Naive thymus-derived CD8-positive, alpha-beta T cell (primary cell): ENCODE measurements around the gene CDH8. TPM values are rescaled to one million over a fixed set of nuclear protein-coding genes. Genes with fewer than 3 reads are reported as not detected.

ENCODE experiments used
- ATAC-seq, 2 donors: fragments of 150-1000 bp; cut with Tn5 transposase in 1 of 2; sonication (Bioruptor Pico), chemical (Tn5 transposase) in 1 of 2; 1 replicate in 1 of 2; 2 replicates in 1 of 2; pipeline ENCODE4 v1.10.0; 2021; ENCODE audit warnings: mild to moderate bottlenecking in 2 of 2, moderate library complexity in 2 of 2
- POLR2A ChIA-PET: fragments of 350-600 bp; sonication (Branson Sonifier 250); formaldehyde crosslinking; loops from one replicate; lab custom pipeline; 2021; ENCODE audit warnings: antibody characterized with exemption; lab: Charles Lee
- DNase-seq, 10 donors: peaks; one replicate each; pipeline versions ENCODE4 v3.0.0 to v3.0.0-alpha.2; 2020 to 2022
- H3K27ac Mint-ChIP-seq, 10 donors: one replicate each; pipeline ENCODE4 v1.8.0; 2020 to 2022; ENCODE audit warnings: mild to moderate bottlenecking in 10 of 10, mixed read lengths in 10 of 10, moderate library complexity in 4 of 10, inconsistent platforms in 1 of 10
- H3K27me3 Mint-ChIP-seq, 5 donors: one replicate each; pipeline ENCODE4 v1.8.0; 2021 to 2022; ENCODE audit warnings: mixed read lengths in 5 of 5
- H3K36me3 Mint-ChIP-seq, 3 donors: one replicate each; pipeline ENCODE4 v1.8.0; 2020 to 2022; ENCODE audit warnings: mixed read lengths in 3 of 3, mild to moderate bottlenecking in 2 of 3, inconsistent platforms in 1 of 3
- H3K4me1 Mint-ChIP-seq, 4 donors: one replicate each; pipeline ENCODE4 v1.8.0; 2021 to 2022; ENCODE audit warnings: mixed read lengths in 4 of 4
- H3K4me3 Mint-ChIP-seq, 10 donors: one replicate each; pipeline ENCODE4 v1.8.0; 2020 to 2022; ENCODE audit warnings: mild to moderate bottlenecking in 10 of 10, mixed read lengths in 10 of 10, moderate library complexity in 6 of 10, inconsistent platforms in 1 of 10
- H3K9me3 Mint-ChIP-seq, 9 donors: one replicate each; pipeline ENCODE4 v1.8.0; 2020 to 2022; ENCODE audit warnings: mixed read lengths in 9 of 9, mild to moderate bottlenecking in 3 of 9, inconsistent platforms in 1 of 9, moderate library complexity in 1 of 9
- polyA plus RNA-seq, 3 donors: library from polyadenylated mRNA; unstranded; fragments of 300-500 nt; fragmentation: Illumina TruSeq; gene quantifications; one replicate each; pipeline ENCODE4 v1.2.3, GENCODE V29; 2021
- total RNA-seq, 8 experiments: library from RNA in 2 of 8; stranded (reverse) in 2 of 8; gene quantifications; one replicate each; pipeline ENCODE4 v1.2.3 and lab custom pipeline; 2021 to 2026

The CDH8 gene
- total and polyA plus RNA-seq, 5 experiments from 2014 or later: 0.80 TPM; not detected in 4

GRCh38 chr16:61606581-61606980, 429.7 kb downstream of the CDH8 start:
- Mint-ChIP-seq H3K4me1 (peaks cover 0 to 3% (median 0%) of the 10 kb centered on the region in 4 donors), H3K36me3 (peaks cover 0 to 6% (median 0%) of the 10 kb centered on the region in 3 donors), H3K4me3 (no peak overlapping the region), H3K27me3 (no peaks in the 10 kb centered on the region), H3K27ac (no peak overlapping the region), H3K9me3 (peaks cover 10 to 51% (median 18%) of the 10 kb centered on the region in 9 donors)
- POLR2A ChIA-PET: no interaction called here
- DNase-seq: no peak
- no peak for ATAC-seq
